Activated T-cell treated with anti-CD3 and anti-CD28 coated beads, Interleukin-2, amount 50 U/mL, for 24 hours (primary cell): ENCODE measurements around the gene RPA1.

ENCODE experiments used
- DNase-seq: peaks from one replicate; pipeline ENCODE4 v3.0.0-alpha.2; 2020
- H3K27ac Mint-ChIP-seq: 2 replicates; pipeline ENCODE4 v1.8.0; 2020; ENCODE audit warnings: mild to moderate bottlenecking, mixed read lengths
- H3K27me3 Mint-ChIP-seq: 2 replicates; pipeline ENCODE4 v1.8.0; 2020; ENCODE audit warnings: mixed read lengths
- H3K36me3 Mint-ChIP-seq: 2 replicates; pipeline ENCODE4 v1.8.0; 2020; ENCODE audit warnings: low read depth, mixed read lengths
- H3K4me1 Mint-ChIP-seq: 2 replicates; pipeline ENCODE4 v1.8.0; 2020; ENCODE audit warnings: low read depth, mixed read lengths
- H3K4me3 Mint-ChIP-seq: 2 replicates; pipeline ENCODE4 v1.8.0; 2020; ENCODE audit warnings: mild to moderate bottlenecking, moderate library complexity, mixed read lengths
- H3K9me3 Mint-ChIP-seq: 2 replicates; pipeline ENCODE4 v1.8.0; 2020; ENCODE audit warnings: mixed read lengths

RPA1 gene

GRCh38 chr17:1945621-1946020, 115.8 kb downstream of the RPA1 start:
- Mint-ChIP-seq H3K4me3 (no peak overlapping the region), H3K9me3 (no peaks in the 10 kb centered on the region), H3K27ac (no peak overlapping the region), H3K36me3 (no peaks in the 10 kb centered on the region), H3K4me1 (no peaks in the 10 kb centered on the region), H3K27me3 (no peaks in the 10 kb centered on the region)
- DNase-seq, result no peak

- Mint-ChIP-seq H3K9me3 (no peaks in the 10 kb centered on the region), H3K36me3 (no peaks in the 10 kb centered on the region), H3K4me3 (no peak overlapping the region), H3K27me3 (no peaks in the 10 kb centered on the region), H3K27ac (no peak overlapping the region), H3K4me1 (no peaks in the 10 kb centered on the region)
- no peak for DNase-seq
Measured at GRCh38 chr17:1946021-1946932, 116.5 kb downstream of the RPA1 start.

- H3K27me3 Mint-ChIP-seq, result no peaks in the 10 kb centered on the region
- DNase-seq, result no peak
- H3K4me3 Mint-ChIP-seq, result no peak overlapping the region
- no peaks in the 10 kb centered on the region for H3K36me3 Mint-ChIP-seq
- H3K4me1 Mint-ChIP-seq, result no peaks in the 10 kb centered on the region
- no peaks in the 10 kb centered on the region for H3K9me3 Mint-ChIP-seq
- H3K27ac Mint-ChIP-seq, result no peak overlapping the region
Measured at GRCh38 chr17:1947229-1947742, 117.5 kb downstream of the RPA1 start.

- Mint-ChIP-seq H3K4me3 (no peak overlapping the region), H3K4me1 (no peaks in the 10 kb centered on the region), H3K27ac (no peak overlapping the region), H3K9me3 (no peaks in the 10 kb centered on the region), H3K27me3 (no peaks in the 10 kb centered on the region), H3K36me3 (no peaks in the 10 kb centered on the region)
- DNase-seq, result no peak
Measured at GRCh38 chr17:1947743-1948516, 118.1 kb downstream of the RPA1 start.

- H3K4me3 Mint-ChIP-seq, result no peak overlapping the region
- no peaks in the 10 kb centered on the region for H3K4me1 Mint-ChIP-seq
- H3K36me3 Mint-ChIP-seq, result no peaks in the 10 kb centered on the region
- H3K27me3 Mint-ChIP-seq, result no peaks in the 10 kb centered on the region
- H3K27ac Mint-ChIP-seq, result no peak overlapping the region
- H3K9me3 Mint-ChIP-seq, result no peaks in the 10 kb centered on the region
- no peak for DNase-seq
Measured at GRCh38 chr17:1948517-1948825, 118.7 kb downstream of the RPA1 start.
